Fibroblast of lung (primary cell): Measurements from ENCODE around the gene NOSTRIN.

Experiments
- EZH2 ChIP-seq: IDR thresholded peaks from 2 replicates; pipeline ENCODE4 v1.5.1; 2012; ENCODE audit warnings: low read length, control low read depth, mild to moderate bottlenecking; ENCODE audit errors: missing control alignments
- TF ChIP-seq, protein P1 (sequence below), 2 donors: IDR thresholded peaks in 1 of 2; conservative IDR thresholded peaks in 1 of 2; 1 replicate in 1 of 2; 2 replicates in 1 of 2; pipeline ENCODE4 v1.5.1; 2011 to 2012; ENCODE audit warnings: low read length in 2 of 2, control low read depth in 1 of 2, inconsistent platforms in 1 of 2, low read depth in 1 of 2, mild to moderate bottlenecking in 1 of 2

DNA sequence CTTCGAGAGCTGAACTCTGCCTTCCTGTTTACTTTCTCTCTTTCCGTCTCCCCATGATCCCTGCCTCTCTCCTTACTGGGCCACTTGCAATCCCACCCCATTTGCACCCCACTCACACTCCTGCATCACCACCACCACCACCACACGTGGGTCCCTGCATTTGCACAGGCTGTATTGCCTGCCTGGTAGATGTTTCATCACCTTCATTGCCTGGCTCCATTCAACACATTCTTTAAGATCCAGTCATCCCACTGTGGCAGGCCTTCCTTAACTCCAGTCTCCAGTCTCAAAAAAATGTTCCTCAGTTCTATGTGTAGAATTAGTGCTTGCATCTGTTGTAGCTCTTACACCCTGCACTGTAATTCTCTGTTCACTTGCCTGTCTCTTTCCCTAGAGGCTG is 13.9 kb downstream of the NOSTRIN start:
- TF ChIP-seq, protein P1, sequence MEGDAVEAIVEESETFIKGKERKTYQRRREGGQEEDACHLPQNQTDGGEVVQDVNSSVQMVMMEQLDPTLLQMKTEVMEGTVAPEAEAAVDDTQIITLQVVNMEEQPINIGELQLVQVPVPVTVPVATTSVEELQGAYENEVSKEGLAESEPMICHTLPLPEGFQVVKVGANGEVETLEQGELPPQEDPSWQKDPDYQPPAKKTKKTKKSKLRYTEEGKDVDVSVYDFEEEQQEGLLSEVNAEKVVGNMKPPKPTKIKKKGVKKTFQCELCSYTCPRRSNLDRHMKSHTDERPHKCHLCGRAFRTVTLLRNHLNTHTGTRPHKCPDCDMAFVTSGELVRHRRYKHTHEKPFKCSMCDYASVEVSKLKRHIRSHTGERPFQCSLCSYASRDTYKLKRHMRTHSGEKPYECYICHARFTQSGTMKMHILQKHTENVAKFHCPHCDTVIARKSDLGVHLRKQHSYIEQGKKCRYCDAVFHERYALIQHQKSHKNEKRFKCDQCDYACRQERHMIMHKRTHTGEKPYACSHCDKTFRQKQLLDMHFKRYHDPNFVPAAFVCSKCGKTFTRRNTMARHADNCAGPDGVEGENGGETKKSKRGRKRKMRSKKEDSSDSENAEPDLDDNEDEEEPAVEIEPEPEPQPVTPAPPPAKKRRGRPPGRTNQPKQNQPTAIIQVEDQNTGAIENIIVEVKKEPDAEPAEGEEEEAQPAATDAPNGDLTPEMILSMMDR (conservative IDR thresholded peaks at IDR 0.05 in 1 of 2, IDR thresholded peaks at IDR 0.05 in 1 of 2; ENCODE audit: low read depth in 1 of 2, low read length in 2 of 2), result no peak
- TF ChIP-seq EZH2, result no peak
